Loucy (cell line): Measurements from ENCODE around the gene SMAD3.

Source experiments
- H2AFZ ChIP-seq: fragments of 200-600 bp; sonication (generic); 2 replicates; pipeline ENCODE4 v1.6.0; 2016; ENCODE audit warnings: antibody characterized with exemption, mild to moderate bottlenecking, low read length, moderate library complexity
- H3F3A ChIP-seq: fragments of 200-600 bp; 2 replicates; pipeline ENCODE4 v1.6.0; 2016; ENCODE audit warnings: antibody characterized with exemption, low read depth, mild to moderate bottlenecking
- H3K27me3 ChIP-seq: fragments of 200-600 bp; sonication (generic); 2 replicates; pipeline ENCODE4 v1.6.1; 2014; ENCODE audit warnings: low read length, mild to moderate bottlenecking; ENCODE audit not compliant: insufficient read depth, poor library complexity, severe bottlenecking
- H3K36me3 ChIP-seq: fragments of 200-600 bp; sonication (generic); 2 replicates; pipeline ENCODE4 v1.6.1; 2016; ENCODE audit warnings: low read length; ENCODE audit not compliant: insufficient read depth
- H3K4me1 ChIP-seq: fragments of 200-600 bp; sonication (generic); 2 replicates; pipeline ENCODE4 v1.5.1; 2014; ENCODE audit warnings: low read length, mild to moderate bottlenecking; ENCODE audit not compliant: insufficient read depth, poor library complexity, severe bottlenecking
- H3K4me2 ChIP-seq: fragments of 200-600 bp; sonication (generic); 2 replicates; pipeline ENCODE4 v1.6.0; 2014; ENCODE audit warnings: antibody characterized with exemption, low read length, low read depth, mild to moderate bottlenecking; ENCODE audit not compliant: poor library complexity, severe bottlenecking
- H3K4me3 ChIP-seq: fragments of 200-600 bp; sonication (generic); 2 replicates; pipeline ENCODE4 v1.5.1; 2014; ENCODE audit warnings: low read length, mild to moderate bottlenecking, mixed read lengths; ENCODE audit not compliant: poor library complexity, severe bottlenecking
- H3K79me2 ChIP-seq: fragments of 200-600 bp; sonication (generic); 2 replicates; pipeline ENCODE4 v1.6.1; 2014; ENCODE audit warnings: low read length; ENCODE audit not compliant: insufficient read depth
- H3K9ac ChIP-seq: fragments of 200-600 bp; sonication (generic); 2 replicates; pipeline ENCODE4 v1.6.0; 2014; ENCODE audit warnings: mild to moderate bottlenecking, low read depth, low read length, moderate library complexity; ENCODE audit not compliant: poor library complexity, severe bottlenecking
- H3K9me2 ChIP-seq: fragments of 200-600 bp; sonication (generic); replicated peaks from 2 replicates; pipeline ENCODE4 v1.6.1; 2016; ENCODE audit warnings: low read depth, low read length, mixed read lengths
- H3K9me3 ChIP-seq: fragments of 200-600 bp; sonication (generic); 2 replicates; pipeline ENCODE4 v1.6.1; 2014; ENCODE audit warnings: mild to moderate bottlenecking, antibody characterized with exemption, low read length, low read depth; ENCODE audit not compliant: insufficient read depth
- H4K20me1 ChIP-seq: fragments of 200-600 bp; sonication (generic); 2 replicates; pipeline ENCODE4 v1.6.0; 2014; ENCODE audit warnings: antibody characterized with exemption, low read length, mild to moderate bottlenecking; ENCODE audit not compliant: insufficient read depth, poor library complexity, severe bottlenecking
- EZH2phosphoT487 ChIP-seq: fragments of 200-600 bp; IDR thresholded peaks from 2 replicates; pipeline ENCODE4 v1.6.1; 2018; ENCODE audit warnings: antibody characterized with exemption, mild to moderate bottlenecking, moderate library complexity, borderline replicate concordance
- TF ChIP-seq, protein P1 (sequence below): fragments of 200-600 bp; sonication (generic); conservative IDR thresholded peaks from 2 replicates; pipeline ENCODE4 v1.5.1; 2014; ENCODE audit warnings: mild to moderate bottlenecking, antibody characterized with exemption, low read length

SMAD3 gene

DNA sequence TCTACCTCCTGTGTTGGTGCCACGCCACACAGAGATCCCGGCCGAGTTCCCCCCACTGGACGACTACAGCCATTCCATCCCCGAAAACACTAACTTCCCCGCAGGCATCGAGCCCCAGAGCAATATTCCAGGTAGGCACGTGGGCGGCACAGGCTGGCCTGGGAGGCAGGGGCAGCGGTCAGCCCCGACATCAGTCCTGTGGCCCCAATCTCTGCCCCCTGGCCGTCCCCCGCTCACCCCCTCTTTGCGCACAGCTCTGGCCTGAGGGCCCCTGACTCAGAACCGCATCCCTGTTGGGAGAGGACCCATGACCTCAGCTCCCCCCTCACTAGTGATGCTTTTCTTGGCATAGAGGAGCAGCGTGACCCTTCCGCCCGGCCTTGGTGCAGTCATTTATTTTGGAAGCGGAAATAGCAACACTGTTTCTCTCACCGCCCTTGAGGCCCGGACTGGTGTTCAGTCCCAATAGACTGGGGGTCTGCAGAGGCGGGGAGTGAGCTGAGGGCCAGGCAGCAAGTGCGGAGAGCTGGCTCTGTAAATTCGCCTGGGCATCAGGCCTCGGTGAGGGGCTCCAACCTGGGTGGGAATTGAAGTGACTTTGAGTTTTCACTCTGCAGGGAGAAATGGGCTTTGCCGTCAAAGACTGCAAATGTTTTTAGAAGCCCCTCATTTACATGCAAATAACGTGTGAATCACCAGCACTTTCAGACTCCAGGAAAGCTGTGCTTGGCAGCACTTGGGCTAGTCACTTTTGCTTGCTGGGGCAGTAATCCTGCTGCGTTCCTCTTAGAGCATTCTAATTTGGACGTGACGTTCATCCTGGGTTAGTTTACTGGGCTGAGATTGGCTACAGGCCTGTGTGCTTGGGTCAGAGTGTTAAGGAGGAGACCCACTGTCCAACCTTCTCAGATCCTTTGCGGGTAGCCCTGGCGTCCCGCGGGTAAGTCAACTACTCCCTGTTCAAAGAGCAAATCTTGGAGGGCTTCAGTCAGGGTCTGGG is 100.2 kb downstream of the SMAD3 start:
- Histone ChIP-seq H3K9me3 (no peaks in the 10 kb centered on the region), H3K36me3 (peaks cover 63% of the 10 kb centered on the region; the same call in 1 of the 2 replicates), H3K79me2 (peaks cover 31% of the 10 kb centered on the region), H3K4me1 (peaks cover 13% of the 10 kb centered on the region), H2AFZ (no peak overlapping the region), H3K4me3 (no peak overlapping the region), H3K27me3 (no peaks in the 10 kb centered on the region), H3K9ac (no peak overlapping the region), H3F3A (no peaks in the 10 kb centered on the region), H3K9me2 (no peaks in the 10 kb centered on the region), H4K20me1 (peaks cover 7% of the 10 kb centered on the region), H3K4me2 (no peak overlapping the region)
- TF ChIP-seq, protein P1, sequence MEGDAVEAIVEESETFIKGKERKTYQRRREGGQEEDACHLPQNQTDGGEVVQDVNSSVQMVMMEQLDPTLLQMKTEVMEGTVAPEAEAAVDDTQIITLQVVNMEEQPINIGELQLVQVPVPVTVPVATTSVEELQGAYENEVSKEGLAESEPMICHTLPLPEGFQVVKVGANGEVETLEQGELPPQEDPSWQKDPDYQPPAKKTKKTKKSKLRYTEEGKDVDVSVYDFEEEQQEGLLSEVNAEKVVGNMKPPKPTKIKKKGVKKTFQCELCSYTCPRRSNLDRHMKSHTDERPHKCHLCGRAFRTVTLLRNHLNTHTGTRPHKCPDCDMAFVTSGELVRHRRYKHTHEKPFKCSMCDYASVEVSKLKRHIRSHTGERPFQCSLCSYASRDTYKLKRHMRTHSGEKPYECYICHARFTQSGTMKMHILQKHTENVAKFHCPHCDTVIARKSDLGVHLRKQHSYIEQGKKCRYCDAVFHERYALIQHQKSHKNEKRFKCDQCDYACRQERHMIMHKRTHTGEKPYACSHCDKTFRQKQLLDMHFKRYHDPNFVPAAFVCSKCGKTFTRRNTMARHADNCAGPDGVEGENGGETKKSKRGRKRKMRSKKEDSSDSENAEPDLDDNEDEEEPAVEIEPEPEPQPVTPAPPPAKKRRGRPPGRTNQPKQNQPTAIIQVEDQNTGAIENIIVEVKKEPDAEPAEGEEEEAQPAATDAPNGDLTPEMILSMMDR, result no peak
- no peak for TF ChIP-seq EZH2phosphoT487

DNA sequence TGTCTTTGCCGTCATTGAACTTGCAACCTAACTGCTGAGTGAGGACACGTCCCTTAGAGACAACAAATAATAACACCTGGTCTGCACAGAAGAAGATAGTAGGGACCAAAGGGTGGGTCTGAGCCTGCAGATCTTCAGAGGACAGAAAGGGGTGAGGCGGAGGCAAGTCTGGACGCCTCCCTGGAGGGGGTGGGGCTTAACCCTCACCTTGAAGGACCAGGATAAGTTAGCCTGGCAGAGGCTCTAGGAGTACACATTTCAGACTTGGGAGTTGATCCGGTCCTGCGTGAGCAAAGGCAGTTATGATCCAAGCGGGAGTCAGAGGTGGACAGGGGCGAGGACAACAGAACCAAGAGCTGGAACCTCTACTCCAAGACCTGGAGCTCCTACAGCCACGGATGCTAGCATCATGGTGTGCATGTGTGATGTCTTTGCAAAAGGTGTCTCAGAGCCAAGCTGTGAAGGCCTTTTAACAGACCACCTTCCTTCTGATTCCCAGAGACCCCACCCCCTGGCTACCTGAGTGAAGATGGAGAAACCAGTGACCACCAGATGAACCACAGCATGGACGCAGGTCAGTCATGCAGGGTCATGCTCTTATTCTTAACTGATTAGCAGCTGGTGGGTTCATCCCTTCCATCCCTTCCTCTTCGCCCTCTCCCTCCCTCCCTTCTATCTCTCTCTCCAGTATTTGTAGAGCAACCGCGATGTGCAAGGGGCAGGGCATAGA is 101.0 kb downstream of the SMAD3 start:
- peaks cover 3% of the 10 kb centered on the region for H4K20me1 ChIP-seq
- peaks cover 23% of the 10 kb centered on the region for H3K79me2 ChIP-seq
- H3K9ac ChIP-seq, result no peak overlapping the region
- peaks cover 72% of the 10 kb centered on the region; the same call in 1 of the 2 replicates for H3K36me3 ChIP-seq
- no peak for TF ChIP-seq EZH2phosphoT487
- TF ChIP-seq, protein P1, result no peak
- no peaks in the 10 kb centered on the region for H3K9me2 ChIP-seq
- H3F3A ChIP-seq, result no peaks in the 10 kb centered on the region
- no peaks in the 10 kb centered on the region for H3K9me3 ChIP-seq
- peaks cover 7% of the 10 kb centered on the region for H3K4me1 ChIP-seq
- H3K4me2 ChIP-seq, result no peak overlapping the region
- no peak overlapping the region for H2AFZ ChIP-seq
- no peaks in the 10 kb centered on the region for H3K27me3 ChIP-seq
- H3K4me3 ChIP-seq, result no peak overlapping the region

- Histone ChIP-seq H4K20me1 (no peaks in the 10 kb centered on the region), H3K79me2 (peaks cover 16% of the 10 kb centered on the region), H3K4me2 (no peak overlapping the region), H3F3A (no peaks in the 10 kb centered on the region), H3K9me3 (no peaks in the 10 kb centered on the region), H3K4me1 (peaks cover under 1% of the 10 kb centered on the region), H3K4me3 (no peak overlapping the region), H3K9ac (no peak overlapping the region), H2AFZ (no peak overlapping the region), H3K27me3 (no peaks in the 10 kb centered on the region), H3K9me2 (no peaks in the 10 kb centered on the region), H3K36me3 (peaks cover 79% of the 10 kb centered on the region; the same call in 1 of the 2 replicates)
- no peak for TF ChIP-seq EZH2phosphoT487
These were observed 101.7 kb downstream of the SMAD3 start for GRCh38 chr15:67167091-67167490.
